NT2/D1 (cell line): ENCODE results near the gene CDH7.

Experiments
- DNase-seq: peaks from one replicate; pipeline ENCODE4 v3.0.0-alpha.2; 2011; ENCODE audit warnings: low read depth, low spot score
- H3K27me3 ChIP-seq: 2 replicates; pipeline ENCODE4 v1.6.0; 2011; ENCODE audit warnings: mild to moderate bottlenecking; ENCODE audit not compliant: insufficient read length, insufficient read depth
- H3K36me3 ChIP-seq: 2 replicates; pipeline ENCODE4 v1.6.1; 2011; ENCODE audit warnings: mild to moderate bottlenecking, low read length, mixed read lengths; ENCODE audit not compliant: insufficient read depth, insufficient read length
- H3K4me1 ChIP-seq: 2 replicates; pipeline ENCODE4 v1.5.1; 2011; ENCODE audit not compliant: insufficient read depth, insufficient read length
- H3K4me3 ChIP-seq: 2 replicates; pipeline ENCODE4 v1.5.1; 2011; ENCODE audit warnings: low read depth; ENCODE audit not compliant: insufficient read length
- H3K9ac ChIP-seq: 2 replicates; pipeline ENCODE4 v1.6.0; 2011; ENCODE audit warnings: low read depth; ENCODE audit not compliant: insufficient read length
- H3K9me3 ChIP-seq: 2 replicates; pipeline ENCODE4 v1.5.1; 2011; ENCODE audit warnings: mild to moderate bottlenecking, low read length; ENCODE audit not compliant: insufficient read depth
- SUZ12 ChIP-seq: IDR thresholded peaks from 2 replicates; pipeline ENCODE4 v1.6.1; 2011; ENCODE audit not compliant: insufficient read length, insufficient read depth; ENCODE audit errors: extremely low read depth
- YY1 ChIP-seq: IDR thresholded peaks from 2 replicates; pipeline ENCODE4 v1.6.1; 2011; ENCODE audit not compliant: insufficient read length, insufficient read depth
- ZNF274 ChIP-seq: IDR thresholded peaks from 2 replicates; pipeline ENCODE4 v1.6.1; 2011; ENCODE audit warnings: mild to moderate bottlenecking, low read depth, low read length

CDH7 gene

DNA sequence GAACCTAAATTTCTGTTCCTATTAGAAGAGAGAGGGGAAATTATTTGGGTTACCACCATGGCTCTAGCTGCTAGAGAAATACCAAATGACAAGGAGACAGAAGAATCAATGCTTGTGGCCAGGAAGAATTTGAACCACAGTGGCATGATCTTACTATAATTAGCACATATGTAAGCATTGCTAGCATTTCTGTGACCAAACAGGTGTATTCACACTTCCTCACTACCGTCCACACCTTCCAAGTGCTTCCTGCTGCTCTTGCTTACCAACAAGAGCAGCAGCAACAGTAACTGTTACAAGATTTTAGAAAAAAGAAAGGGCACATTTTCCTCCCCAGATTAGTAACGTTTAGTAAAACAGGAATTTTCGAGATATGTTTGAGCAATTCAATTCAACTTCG lies 60.5 kb downstream of the CDH7 start:
- no peak for TF ChIP-seq ZNF274
- TF ChIP-seq YY1 = no peak
- no peak for TF ChIP-seq SUZ12
- Histone ChIP-seq H3K36me3 (no peaks in the 10 kb centered on the region), H3K4me1 (no peaks in the 10 kb centered on the region), H3K9me3 (no peaks in the 10 kb centered on the region), H3K27me3 (no peaks in the 10 kb centered on the region), H3K4me3 (no peak overlapping the region), H3K9ac (no peak overlapping the region)
- DNase-seq = no peak

DNA sequence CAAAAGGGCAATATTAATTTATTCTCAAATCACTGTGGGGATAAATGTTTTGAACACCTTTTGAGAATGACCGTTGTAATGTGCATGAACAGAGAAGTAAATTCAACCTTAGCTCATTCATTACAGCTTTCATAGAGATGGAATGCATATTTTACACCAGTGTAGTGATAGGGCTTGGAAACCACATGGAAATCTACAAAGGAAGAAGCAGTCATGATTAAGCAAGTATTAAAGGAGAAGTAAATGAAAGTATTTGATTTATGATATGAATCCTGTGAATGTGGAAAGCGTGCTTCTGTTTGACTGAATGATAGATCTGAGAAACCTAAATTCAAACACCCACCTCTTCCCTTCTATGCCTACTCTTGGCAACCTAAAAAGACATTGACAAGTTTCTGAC lies 64.7 kb downstream of the CDH7 start:
- Histone ChIP-seq H3K27me3 (no peaks in the 10 kb centered on the region), H3K9ac (no peak overlapping the region)
- DNase-seq = no peak

DNA sequence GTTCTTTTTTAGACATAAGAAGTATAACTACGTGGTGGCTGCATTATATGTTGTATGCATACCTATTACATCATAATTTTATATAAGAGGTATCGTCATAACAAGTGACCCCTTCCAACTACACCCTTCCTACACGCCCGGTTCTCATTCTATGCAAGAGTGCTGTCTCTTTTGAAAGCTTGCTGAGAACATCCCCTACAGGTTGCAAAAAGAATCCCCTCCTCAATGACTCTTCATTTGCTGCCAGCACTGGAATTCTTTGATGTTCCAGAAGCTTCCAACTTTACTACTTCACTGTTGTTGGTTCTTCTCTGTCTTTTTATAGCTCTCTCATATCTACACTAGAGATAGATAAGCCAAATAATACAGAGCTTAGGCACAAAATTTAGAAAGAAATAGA lies 66.4 kb downstream of the CDH7 start:
- H3K27me3 ChIP-seq = no peaks in the 10 kb centered on the region
- H3K9ac ChIP-seq = no peak overlapping the region
- no peak for DNase-seq
- H3K36me3 ChIP-seq = no peaks in the 10 kb centered on the region
- H3K4me3 ChIP-seq = no peak overlapping the region
- no peaks in the 10 kb centered on the region for H3K4me1 ChIP-seq
- H3K9me3 ChIP-seq = no peaks in the 10 kb centered on the region
- TF ChIP-seq SUZ12 (no peak), YY1 (no peak), ZNF274 (no peak)

More for the DNA sequence above, 64.7 kb downstream of the CDH7 start:
- TF ChIP-seq ZNF274 (no peak), SUZ12 (no peak), YY1 (no peak)
- no peaks in the 10 kb centered on the region for H3K36me3 ChIP-seq
- no peaks in the 10 kb centered on the region for H3K9me3 ChIP-seq
- no peak overlapping the region for H3K4me3 ChIP-seq
- H3K4me1 ChIP-seq = no peaks in the 10 kb centered on the region

DNA sequence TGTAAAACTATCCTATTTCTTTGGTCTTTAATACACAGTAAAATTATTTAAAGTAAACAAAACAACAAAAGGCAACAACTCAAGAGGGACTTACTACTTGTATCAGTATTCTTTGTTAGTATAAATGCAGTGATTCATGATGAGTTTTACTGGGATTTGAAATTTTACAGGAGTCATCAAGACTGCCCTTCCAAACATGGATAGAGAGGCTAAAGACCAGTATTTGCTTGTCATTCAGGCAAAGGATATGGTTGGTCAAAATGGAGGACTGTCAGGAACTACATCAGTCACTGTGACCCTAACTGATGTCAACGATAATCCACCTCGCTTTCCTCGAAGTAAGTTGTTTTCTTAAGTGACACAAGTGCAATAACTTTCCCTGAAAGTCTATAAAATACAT lies 71.1 kb downstream of the CDH7 start:
- no peaks in the 10 kb centered on the region for H3K36me3 ChIP-seq
- H3K4me1 ChIP-seq = no peaks in the 10 kb centered on the region
- H3K9ac ChIP-seq = no peak overlapping the region
- DNase-seq = no peak
- no peak overlapping the region for H3K4me3 ChIP-seq
- H3K27me3 ChIP-seq = no peaks in the 10 kb centered on the region
- no peak for TF ChIP-seq SUZ12
- no peak for TF ChIP-seq ZNF274
- no peaks in the 10 kb centered on the region for H3K9me3 ChIP-seq

DNA sequence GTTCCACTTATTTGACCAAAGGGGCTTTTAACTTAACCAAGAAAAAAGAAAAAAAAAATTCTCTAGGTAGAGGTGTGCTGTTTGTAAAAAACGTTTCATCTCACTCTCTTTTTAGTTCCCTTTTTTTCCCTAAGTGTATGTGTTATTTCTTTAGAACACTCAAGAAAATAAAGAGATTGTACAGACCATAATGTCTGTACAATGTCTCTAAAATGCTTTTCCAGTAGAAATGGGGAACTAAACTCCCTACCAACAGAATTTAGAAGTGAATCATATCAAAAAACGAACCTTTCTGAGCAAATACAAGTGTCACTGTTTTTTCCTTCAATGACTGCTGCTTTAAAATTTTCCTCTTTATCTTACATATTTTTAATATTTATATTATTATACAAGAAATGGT lies 72.0 kb downstream of the CDH7 start:
- H3K36me3 ChIP-seq = no peaks in the 10 kb centered on the region
- no peak overlapping the region for H3K4me3 ChIP-seq
- no peak overlapping the region for H3K9ac ChIP-seq
- TF ChIP-seq ZNF274 (no peak), YY1 (no peak), SUZ12 (no peak)
- no peaks in the 10 kb centered on the region for H3K27me3 ChIP-seq
- no peaks in the 10 kb centered on the region for H3K4me1 ChIP-seq
- no peak for DNase-seq
- H3K9me3 ChIP-seq = no peaks in the 10 kb centered on the region

DNA sequence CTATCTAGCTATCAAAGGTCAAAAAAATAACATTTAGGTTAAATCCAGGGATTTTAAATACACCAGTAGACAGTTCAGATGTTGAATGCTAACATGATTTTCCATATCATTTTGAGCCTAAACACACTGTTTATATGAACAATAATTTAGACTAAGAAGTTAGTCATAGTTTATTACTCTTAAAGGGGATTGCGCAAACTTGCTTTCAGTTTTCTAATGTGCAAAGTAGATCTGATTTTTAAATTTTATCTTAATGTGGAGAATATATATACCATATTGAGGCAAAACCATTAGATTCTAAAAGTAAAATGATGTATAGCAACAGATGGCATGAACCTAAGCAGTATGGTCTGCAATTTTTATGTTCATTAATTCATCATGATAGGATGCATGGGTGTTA lies 76.6 kb downstream of the CDH7 start:
- no peak for TF ChIP-seq ZNF274
- TF ChIP-seq YY1 = no peak
- TF ChIP-seq SUZ12 = no peak
- Histone ChIP-seq H3K4me3 (no peak overlapping the region), H3K36me3 (no peaks in the 10 kb centered on the region)

DNA sequence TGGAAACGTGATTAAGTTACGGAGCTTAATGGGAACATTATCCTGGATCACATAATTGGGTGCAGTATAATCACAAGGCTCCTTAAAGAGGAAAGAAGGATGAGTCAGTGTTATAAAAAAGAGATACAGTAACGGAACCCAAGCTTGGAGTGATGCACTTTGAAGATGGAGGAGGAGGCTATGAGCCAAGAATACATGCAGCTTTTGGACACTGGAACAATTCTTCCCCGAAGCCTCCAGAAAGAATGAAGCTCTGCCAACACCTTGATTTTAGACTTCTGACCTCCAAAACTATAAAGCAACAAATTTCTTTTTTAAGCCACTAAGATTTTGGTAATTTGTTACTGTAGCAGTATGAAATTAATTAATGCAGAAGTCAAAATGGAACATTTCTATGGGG lies 85.1 kb downstream of the CDH7 start:
- H3K4me3 ChIP-seq = no peak overlapping the region
- peaks cover 8% of the 10 kb centered on the region for H3K9me3 ChIP-seq
- no peak for DNase-seq
- no peak overlapping the region for H3K9ac ChIP-seq
- no peaks in the 10 kb centered on the region for H3K4me1 ChIP-seq
- H3K27me3 ChIP-seq = no peaks in the 10 kb centered on the region
- TF ChIP-seq YY1 (no peak), ZNF274 (no peak)
- H3K36me3 ChIP-seq = no peaks in the 10 kb centered on the region

More for the DNA sequence above, 76.6 kb downstream of the CDH7 start:
- no peaks in the 10 kb centered on the region for H3K9me3 ChIP-seq
- H3K9ac ChIP-seq = no peak overlapping the region
- no peaks in the 10 kb centered on the region for H3K4me1 ChIP-seq
- no peak for DNase-seq
- H3K27me3 ChIP-seq = no peaks in the 10 kb centered on the region

DNA sequence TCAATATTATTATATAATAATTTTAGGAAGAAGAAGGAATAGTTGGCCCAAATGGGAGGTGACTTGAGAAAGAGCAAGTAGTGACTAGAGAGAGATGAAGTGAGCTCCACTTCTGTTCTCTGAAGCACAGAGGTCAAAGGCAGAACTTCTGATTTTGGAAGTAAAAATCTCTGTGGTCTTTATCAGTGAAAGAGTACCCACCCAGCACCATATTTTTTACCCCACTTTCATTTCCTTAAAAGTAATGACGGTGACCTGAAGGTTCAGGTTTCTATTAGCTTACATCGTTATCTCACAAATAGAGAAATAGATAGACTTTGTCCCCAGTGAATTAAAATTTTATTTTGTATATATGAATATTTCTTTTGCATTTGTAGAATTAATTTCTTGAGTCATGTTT lies 95.3 kb downstream of the CDH7 start:
- Histone ChIP-seq H3K4me1 (no peaks in the 10 kb centered on the region), H3K9me3 (no peaks in the 10 kb centered on the region), H3K9ac (no peak overlapping the region), H3K36me3 (no peaks in the 10 kb centered on the region), H3K4me3 (no peak overlapping the region), H3K27me3 (no peaks in the 10 kb centered on the region)
- no peak for DNase-seq
- no peak for TF ChIP-seq ZNF274
- no peak for TF ChIP-seq SUZ12
- TF ChIP-seq YY1 = no peak
